Renal cortex interstitium (tissue), 11 donors: ENCODE results near the gene GPLD1. TPM values are rescaled to one million over a fixed set of nuclear protein-coding genes. Genes with fewer than 3 reads are reported as not detected.

Experiments used
- DNase-seq, 11 donors: peaks; one replicate each; pipeline ENCODE4 v3.0.0-alpha.2; 2013; ENCODE audit warnings: low read depth in 9 of 11, low spot score in 4 of 11; ENCODE audit errors: extremely low read depth in 1 of 11
- polyA plus RNA-seq, 3 donors: library from polyadenylated mRNA; unstranded; fragments of 120-200 nt; gene quantifications; one replicate each; pipeline ENCODE4 v1.2.1, GENCODE V29; 2013; ENCODE audit not compliant: insufficient read length in 3 of 3

Gene GPLD1
- polyA plus RNA-seq, 3 donors, result 3.0 to 4.0 (median 3.7) TPM

DNA sequence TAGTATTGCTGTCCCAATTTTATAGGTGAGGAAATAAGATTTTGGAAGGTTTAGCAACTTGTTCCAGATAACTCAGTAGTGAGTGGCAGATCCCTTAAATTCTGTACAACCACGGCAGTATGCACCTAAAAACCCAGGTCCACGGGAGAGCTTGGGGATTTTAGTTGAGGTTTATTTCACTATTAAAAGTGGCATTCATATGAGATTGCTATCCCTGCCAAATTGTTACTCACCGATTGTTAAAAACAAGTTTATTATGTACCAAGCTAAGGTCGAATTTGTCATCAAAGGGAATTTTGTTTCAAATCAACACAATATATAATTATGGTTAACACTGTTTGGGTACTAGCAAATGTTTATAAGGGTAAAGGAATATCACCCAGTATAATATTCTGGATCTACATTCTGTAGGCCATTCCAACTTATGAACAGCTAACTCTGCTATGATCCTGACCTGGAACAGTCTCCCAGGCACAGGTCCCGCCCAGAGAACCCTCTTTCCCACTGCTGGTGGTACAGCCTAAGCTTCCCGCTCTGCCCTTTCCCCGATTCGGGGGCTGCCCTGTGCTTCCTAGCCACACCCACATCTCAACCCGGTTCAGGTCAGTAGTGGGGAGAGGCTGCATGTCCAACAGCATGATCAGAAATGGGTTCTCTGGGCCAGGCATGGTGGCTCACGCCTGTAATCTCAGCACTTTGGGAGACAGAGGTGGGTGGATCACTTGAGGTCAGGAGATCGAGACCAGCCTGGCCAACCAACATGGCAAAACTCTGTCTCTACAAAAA lies 24.9 kb downstream of the GPLD1 start:
- no peak for DNase-seq

DNA sequence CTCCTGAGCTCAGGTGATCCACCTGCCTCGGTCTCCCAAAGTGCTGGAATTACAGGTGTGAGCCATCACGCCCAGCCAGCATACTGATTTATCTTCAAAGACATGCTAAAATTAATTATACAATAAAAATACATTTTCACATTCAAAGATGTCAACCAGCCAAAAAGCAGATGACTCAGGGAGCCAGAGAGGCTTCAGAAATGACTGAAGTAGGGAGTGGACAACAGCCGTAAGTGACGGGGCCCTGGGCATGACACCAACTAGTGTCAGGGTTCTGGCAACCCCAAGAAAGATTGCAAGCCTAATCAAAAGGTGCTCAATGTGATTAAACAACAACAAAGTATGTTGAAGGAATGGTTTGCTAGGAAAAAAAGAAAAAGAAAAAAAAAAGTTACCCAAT lies 28.4 kb downstream of the GPLD1 start:
- no peak for DNase-seq

DNA sequence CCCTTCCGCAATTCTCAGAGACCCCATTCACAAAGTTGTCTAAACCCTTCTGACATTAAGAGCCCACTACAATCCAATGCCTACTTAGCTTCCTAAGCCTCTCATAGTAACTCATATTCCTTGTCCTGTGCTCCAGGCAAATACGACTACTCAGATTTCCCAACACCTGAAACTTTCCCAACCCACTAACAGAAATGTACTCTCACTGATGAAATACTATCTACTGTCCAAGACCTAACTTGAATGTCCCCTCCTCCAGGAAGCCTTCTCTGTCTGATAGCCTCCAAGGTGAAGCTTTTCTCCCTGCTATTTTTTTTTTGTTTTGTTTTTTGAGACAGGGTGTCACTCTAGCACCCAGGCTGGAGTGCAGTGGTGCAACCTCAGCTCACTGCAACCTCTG lies 30.4 kb downstream of the GPLD1 start:
- no peak for DNase-seq

DNA sequence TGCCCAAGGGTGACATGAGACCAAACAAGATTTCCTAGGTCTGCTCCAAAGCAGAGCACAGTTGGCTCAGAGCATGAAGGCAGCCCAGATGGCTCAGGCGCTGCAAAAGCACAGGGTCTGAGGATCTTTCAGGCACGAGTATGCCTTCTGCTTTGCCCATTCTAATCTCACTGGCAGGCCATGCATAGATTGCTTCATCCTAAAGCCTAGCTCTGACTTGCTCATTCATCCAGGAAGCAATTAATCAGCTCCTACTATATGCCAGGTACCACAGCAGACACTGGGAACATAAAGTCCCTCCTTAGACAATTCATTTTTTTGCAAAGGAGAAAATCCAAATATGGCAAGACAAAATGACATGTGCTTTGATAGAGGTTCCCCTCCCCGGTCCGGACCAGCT lies 31.2 kb downstream of the GPLD1 start:
- no peak for DNase-seq

DNA sequence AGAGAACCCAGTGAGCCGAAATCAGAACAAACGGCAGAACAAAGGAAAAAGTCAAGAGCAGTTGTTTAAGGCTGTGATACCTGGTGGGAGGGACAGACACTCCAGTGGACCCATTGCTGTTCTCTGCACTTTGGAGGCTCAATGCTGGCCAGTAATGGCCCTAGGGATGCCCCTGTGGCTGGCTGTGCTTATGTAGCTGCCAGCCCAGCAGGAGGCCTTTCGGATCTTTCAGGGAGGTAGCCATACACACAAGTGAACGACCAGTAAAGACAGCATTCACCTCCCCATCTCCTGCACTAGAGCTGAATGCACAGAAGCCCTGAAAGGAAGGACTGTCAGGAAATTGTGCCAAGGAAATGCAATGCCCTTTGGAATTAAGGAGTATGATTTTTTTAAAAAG lies 34.3 kb downstream of the GPLD1 start:
- DNase-seq, result no peak

DNA sequence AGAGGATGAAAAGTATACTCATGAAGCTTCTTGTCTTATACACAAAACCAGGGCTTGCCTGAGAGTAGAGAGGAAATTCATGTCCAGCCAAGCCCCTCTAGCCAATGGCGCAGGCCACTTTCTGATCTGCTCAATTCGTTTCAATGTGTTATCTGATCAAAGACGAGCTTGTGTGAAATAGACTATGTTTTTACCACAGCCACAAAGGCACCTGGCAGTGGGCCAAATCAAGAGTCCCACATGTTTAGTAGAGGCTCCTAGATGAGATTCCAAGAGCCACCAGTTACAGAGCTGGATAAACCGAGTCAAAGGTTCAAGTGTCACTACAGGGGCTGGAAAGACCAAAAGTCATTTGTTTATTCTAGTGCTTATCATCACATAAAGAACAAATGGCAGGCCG lies 34.9 kb downstream of the GPLD1 start:
- no peak for DNase-seq

DNA sequence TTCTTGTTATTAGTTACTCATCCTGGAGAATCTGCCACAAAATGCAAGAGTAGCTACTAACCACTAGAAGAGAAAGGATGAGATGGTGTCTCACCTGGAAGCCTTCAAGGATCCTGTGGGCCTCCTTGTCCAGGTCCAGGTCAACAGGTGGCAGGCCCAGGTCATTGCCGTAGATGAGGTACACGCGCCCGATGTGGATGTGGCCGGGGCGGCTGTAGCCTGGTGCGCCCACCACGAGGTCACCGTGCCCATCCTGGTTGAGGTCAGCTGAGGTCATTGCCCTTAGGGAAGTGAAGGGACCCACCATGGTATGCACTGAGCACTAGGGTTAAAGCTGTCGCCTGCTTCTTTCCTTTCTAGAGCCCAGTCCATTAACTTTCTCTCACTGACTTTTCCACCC lies 35.5 kb downstream of the GPLD1 start:
- DNase-seq, result no peak

DNA sequence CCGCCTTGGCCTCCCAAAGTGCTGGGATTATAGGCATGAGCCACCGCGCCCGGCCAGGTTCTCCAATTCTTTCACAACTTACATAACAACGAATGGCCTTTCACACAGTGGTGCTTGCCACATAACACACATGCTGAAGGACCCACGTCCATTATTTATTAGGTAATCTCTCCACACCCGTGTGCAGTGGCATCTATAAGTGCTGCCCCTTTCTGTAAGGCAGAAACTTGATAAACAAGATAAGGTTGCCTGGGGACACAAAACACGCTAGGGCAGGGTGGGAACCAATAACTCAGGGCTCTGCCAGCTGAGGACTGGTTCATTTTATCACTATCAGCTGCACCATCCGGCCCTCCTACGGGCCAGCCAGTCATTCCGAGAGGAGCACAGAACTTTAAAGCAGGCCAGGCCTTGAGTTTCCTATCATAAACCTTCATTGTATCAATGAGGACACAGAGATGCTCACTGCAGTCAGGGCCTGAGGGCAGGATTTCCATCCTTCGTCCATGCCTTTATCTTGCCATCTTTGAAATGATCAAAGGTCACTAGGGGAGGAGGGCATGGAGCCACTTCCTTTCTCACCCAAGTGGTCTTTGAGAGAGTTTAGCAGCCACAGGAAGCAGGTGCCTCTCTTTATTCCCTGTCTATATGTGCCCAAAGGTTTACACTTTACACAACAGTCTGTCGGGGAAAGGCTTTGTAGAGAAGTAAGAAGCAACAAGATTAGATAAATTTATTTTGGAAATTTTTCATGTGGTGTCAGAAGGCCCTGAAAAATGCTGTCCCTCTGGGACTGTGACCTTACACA lies 37.6 kb downstream of the GPLD1 start:
- DNase-seq, result no peak

DNA sequence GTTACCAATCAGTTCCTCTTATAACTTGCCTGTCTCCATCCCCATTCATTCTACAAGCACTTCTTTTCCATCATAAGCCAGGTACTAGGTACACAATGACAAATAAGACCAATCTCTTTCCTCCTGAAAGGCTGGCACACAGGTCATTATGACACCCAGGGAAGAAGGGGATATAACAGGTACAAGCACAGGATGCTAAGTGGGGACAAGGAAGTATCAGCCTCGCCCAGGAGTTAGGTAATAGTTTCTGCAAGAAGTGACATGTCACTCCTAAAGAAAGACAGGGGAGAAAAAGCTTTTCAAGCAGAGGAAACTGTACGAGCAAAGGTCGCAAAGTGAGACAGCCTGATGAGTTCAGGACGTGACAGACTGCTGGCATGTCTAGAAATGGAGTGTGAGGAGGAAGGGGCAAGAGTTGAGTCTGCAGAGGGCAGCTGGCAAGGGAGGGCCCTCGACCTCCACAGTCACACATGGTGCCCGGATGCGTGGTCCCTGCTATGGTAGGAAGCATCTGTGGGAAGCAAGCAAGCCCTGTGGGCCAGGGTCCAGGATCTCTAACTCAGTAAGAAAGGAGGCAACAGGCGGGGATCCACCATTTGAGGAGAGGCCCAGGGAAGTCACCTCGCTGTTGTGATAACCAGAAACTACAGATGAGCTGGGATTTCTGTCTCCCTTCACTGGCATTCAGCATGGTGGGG lies 40.4 kb downstream of the GPLD1 start:
- DNase-seq, result no peak

DNA sequence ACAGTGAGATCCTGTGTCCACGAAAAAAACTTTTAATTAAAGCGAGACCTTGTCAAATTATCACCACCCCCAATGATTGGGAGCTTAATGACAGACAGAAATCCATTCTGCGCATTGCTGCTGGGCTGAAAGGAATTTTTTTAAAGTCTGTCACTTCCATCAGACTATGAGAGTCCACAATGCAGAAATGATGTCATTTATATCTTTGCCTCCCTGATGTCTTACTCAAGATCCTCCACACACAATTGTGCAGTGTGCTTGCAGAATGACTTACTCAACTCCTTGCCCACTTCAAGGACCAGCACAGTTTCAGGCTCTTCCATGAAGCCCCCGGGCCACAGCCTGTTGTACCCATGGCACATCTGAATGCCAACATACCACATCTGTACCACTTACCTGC lies 41.0 kb downstream of the GPLD1 start:
- DNase-seq, result no peak

DNA sequence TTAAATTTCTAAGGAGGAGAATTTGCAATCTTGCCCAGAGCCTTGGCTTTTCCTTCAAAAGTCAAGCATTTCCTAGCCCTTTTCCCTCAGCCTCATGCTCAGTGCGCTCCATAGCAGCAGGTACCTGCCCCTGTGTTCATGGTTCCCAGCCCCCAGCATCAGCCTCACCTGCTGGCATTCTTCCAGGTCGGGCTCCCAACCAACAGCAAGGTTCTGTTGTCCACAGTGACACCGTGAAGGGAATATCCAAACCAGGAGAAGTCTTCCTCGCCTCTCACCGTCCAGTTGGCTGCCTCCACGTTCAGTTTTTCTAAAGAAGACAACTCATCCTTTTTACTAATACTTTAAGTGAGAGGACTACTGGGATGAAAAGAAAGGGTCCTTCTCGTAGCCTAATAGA lies 42.7 kb downstream of the GPLD1 start:
- no peak for DNase-seq

DNA sequence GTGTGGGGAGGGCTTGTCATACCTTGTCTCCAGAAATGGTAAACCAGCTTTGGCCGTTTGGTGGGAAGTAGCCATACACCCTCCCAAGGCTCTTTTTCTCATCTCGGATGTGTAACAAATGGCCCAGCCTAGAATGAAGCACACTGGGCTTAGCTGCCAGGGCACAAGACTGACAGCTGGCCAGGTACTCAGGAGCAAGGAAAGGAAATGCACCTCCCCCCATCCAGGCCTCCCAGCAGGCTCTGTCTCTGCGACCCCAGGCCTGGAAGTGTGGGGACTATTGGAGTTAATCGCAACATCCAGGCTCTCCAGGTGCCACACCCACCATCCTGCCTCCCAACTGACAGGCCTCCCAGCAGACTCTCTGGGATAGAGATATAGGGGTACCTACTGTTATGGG lies 43.7 kb downstream of the GPLD1 start:
- DNase-seq, result no peak

DNA sequence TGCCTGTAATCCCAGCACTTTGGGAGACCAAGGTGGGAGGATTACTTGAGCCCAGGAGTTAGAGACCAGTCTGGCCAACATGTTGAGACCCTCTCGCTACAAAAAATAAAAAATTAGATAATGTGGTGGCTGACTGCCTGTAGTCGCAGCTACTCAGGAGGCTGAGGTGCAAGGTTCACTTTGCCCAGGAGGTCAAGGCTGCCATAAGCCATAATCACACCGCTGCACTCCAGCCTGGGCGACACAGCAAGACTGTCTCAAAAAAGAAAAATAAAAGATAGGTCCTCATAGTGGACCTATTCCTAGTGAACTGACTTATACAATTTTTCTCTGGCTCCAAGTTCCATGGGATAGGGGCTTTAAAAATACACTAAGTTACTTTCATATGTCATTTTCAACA lies 44.8 kb downstream of the GPLD1 start:
- DNase-seq, result no peak

DNA sequence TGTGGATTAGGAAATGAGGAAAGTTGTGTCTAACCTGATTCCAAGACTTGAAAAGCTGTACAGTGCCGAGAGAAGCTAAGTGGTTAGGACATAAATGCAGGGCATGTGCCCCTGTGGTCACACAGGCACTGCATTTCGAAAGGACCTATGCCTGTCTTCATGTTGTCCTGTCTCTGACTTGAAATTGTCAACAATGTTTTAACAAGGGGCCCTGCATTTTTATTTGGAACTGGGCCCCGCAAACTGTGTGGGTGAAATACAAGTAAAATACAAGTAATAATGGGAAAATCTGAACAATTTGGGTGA lies 47.8 kb downstream of the GPLD1 start:
- DNase-seq, result no peak

DNA sequence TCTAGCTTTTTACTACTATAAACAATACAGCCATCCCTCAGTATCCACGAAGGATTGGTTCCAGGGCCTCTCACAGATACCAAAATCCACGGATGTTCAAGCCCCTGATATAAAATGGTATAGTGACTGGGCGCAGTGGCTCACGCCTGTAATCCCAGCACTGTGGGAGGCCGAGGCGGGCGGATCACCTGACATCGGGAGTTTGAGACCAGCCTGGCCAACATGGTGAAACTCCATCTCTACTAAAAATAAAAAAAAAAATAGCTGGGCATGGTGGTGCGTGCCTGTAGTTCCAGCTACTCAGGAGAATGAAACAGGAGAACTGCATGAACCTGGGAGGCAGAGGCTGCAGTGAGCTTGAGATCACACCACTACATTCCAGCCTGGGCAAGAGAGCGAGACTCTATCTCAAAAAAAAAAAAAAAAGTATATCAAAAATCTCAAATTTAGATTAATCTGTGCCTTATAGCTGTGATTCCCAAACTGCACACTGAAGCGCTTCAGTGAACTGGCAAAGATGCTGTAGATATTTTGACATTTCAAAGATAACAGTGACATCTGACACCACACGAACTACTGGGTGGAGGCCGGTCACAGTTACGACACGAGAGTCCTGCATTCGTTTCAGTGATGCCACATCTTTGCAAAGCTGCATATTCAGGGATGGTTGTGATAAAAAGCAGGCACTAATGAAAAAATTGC lies 48.3 kb downstream of the GPLD1 start:
- DNase-seq, result no peak

DNA sequence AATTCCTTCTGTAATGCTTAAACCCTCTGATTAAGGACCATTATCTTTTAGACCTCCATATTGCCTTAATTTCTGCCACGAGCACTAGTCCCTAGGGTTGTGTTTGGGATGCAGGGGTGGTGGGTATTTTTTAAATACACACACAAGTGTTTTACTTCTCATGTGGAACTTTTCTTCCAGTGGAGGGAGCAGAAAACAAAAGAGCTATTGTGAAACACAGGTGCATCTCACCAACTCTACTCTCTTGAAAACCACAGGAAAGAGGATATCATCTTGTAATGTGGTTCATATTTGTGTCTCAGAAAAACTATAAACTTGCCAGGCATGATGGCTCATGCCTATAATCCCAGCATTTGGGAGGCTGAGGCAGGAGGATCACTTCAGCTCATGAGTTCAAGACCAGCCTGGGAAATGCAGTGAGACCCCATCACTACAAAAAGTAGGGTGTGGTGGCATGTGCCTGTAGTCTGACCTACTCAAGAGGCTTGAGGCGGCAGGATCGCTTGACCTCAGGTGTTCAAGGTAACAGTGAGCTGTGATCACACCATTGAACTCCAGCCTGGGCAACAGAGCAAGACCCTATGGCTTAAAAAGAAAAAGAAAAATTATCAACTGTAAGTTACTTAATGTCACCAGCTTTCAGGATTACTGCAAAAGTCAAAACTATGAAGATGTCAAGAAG lies 49.4 kb downstream of the GPLD1 start:
- no peak for DNase-seq

DNA sequence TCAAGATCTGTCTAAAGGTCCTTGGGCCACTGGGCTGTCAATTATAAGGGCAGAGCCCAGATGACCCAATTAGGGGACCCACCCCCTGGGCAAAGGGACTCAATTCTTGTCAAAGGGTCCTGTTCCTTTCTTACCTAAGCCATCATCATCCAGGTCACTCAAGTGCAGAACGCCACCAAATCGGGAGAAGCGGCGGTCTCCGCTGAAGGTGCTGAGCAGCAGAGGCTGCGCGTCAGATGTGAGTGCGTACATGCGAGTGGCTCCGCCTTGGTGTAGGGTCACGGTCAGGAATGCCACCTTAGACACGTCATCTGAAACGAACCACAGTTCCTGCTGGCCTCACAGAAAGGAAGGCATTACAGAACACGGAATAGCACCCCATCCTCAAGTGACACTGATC lies 52.4 kb downstream of the GPLD1 start:
- no peak for DNase-seq

DNA sequence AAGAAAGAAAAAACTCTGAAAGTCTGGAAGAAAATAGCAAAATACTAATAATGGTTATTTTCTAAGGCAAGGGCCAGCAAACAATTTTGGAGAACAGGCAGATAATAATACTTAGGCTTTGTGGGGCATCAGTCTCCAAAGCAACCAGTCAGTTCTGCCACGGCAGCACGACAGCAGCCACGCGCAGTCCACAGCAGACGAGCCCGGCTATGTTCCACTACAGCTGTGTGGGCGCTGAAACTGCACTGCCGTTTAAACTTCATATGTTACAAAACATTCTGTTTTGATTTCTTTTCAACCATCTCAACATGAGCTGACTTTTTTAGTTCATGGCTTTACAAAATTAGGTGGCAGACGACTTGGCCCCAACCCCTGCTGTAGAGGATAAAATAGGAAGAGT lies 56.8 kb downstream of the GPLD1 start:
- no peak for DNase-seq

DNA sequence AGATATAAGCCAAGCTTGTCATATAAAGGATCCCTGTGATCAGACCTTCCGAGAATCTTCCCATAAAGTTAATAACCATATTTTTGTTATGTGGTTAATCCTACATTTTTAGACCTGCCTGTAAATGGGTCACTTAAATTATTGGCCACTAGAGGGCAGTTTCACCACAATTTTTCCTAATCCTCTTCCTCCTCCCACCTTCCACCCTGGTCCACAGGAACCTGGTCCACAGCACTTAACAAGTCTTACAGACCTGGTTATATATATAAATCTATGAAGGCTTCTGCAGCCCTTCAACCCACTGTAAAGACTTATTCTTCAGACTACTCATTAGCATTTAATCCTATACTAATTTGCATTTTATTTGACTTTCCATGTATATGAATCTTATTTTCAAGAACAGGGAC lies 58.3 kb downstream of the GPLD1 start:
- DNase-seq, result peak in 4 of 11 donors; percentile 1 to 20 (median 12)
